Activated CD4-positive, alpha-beta memory T cell treated with anti-CD3 and anti-CD28 coated beads for 36 hours (primary cell): ENCODE data around the gene TCF4. TPM values are rescaled to one million over a fixed set of nuclear protein-coding genes. Genes with fewer than 3 reads are reported as not detected.

ENCODE experiments used
- CTCF ChIA-PET: fragments of 350-600 bp; sonication (Branson Sonifier 250); formaldehyde crosslinking; loops from one replicate; lab custom pipeline; 2021; ENCODE audit warnings: antibody characterized with exemption, inconsistent platforms; lab: Charles Lee
- POLR2A ChIA-PET: fragments of 350-600 bp; sonication (Branson Sonifier 250); formaldehyde crosslinking; loops from one replicate; lab custom pipeline; 2021; ENCODE audit warnings: antibody characterized with exemption; lab: Charles Lee
- DNase-seq: peaks from one replicate; pipeline ENCODE4 v3.0.0-alpha.2; 2020
- H3K27ac Mint-ChIP-seq: one replicate; pipeline ENCODE4 v1.8.0; 2021; ENCODE audit warnings: mixed read lengths
- H3K27me3 Mint-ChIP-seq: one replicate; pipeline ENCODE4 v1.8.0; 2021; ENCODE audit warnings: mixed read lengths
- H3K36me3 Mint-ChIP-seq: one replicate; pipeline ENCODE4 v1.8.0; 2021; ENCODE audit warnings: mixed read lengths
- H3K4me1 Mint-ChIP-seq: one replicate; pipeline ENCODE4 v1.8.0; 2021; ENCODE audit warnings: low read depth, mixed read lengths
- H3K4me3 Mint-ChIP-seq: one replicate; pipeline ENCODE4 v1.8.0; 2021; ENCODE audit warnings: mild to moderate bottlenecking, mixed read lengths
- H3K9me3 Mint-ChIP-seq: one replicate; pipeline ENCODE4 v1.8.0; 2021; ENCODE audit warnings: mixed read lengths
- intact Hi-C: fragments of 100-400 bp; cut with micrococcal nuclease; formaldehyde crosslinking; loops from one replicate; pipeline ENCODE4 v1.15.1; 2023
- total RNA-seq, 2 experiments: library from RNA; stranded (reverse); gene quantifications; one replicate each; pipeline ENCODE4 v1.2.3, GENCODE V29; 2021

The TCF4 gene
- total RNA-seq, 2 experiments from 2014 or later: not detected

- ChIA-PET POLR2A (no interaction called here), CTCF (interaction anchor here (1.1 to 1.2 kb wide), 2 partner anchors 37 to 68 kb away, joined by 3 to 4 read pairs; no protein-coding TSS in a partner anchor)
- intact Hi-C loops: no loop called here
- Mint-ChIP-seq H3K9me3 (no peaks in the 10 kb centered on the region), H3K4me3 (no peak overlapping the region), H3K36me3 (no peaks in the 10 kb centered on the region), H3K4me1 (no peaks in the 10 kb centered on the region), H3K27me3 (peaks cover 2% of the 10 kb centered on the region), H3K27ac (no peak overlapping the region)
- DNase-seq: no peak
Observed at GRCh38 chr18:55453186-55453585, 134.8 kb downstream of the TCF4 start.

GRCh38 chr18:55452123-55452611, 135.8 kb downstream of the TCF4 start:
- H3K9me3 Mint-ChIP-seq: no peaks in the 10 kb centered on the region
- H3K4me1 Mint-ChIP-seq: no peaks in the 10 kb centered on the region
- CTCF ChIA-PET: no interaction called here
- intact Hi-C loops: no loop called here
- H3K4me3 Mint-ChIP-seq: no peak overlapping the region
- DNase-seq: no peak
- POLR2A ChIA-PET: no interaction called here
- no peak overlapping the region for H3K27ac Mint-ChIP-seq
- H3K27me3 Mint-ChIP-seq: peaks cover 2% of the 10 kb centered on the region
- H3K36me3 Mint-ChIP-seq: no peaks in the 10 kb centered on the region

- H3K9me3 Mint-ChIP-seq: no peaks in the 10 kb centered on the region
- H3K27me3 Mint-ChIP-seq: peaks cover 4% of the 10 kb centered on the region
- H3K4me1 Mint-ChIP-seq: no peaks in the 10 kb centered on the region
- no peaks in the 10 kb centered on the region for H3K36me3 Mint-ChIP-seq
- DNase-seq: no peak
- no peak overlapping the region for H3K4me3 Mint-ChIP-seq
- CTCF ChIA-PET: no interaction called here
- POLR2A ChIA-PET: no interaction called here
- intact Hi-C loops: no loop called here
- no peak overlapping the region for H3K27ac Mint-ChIP-seq
Observed at GRCh38 chr18:55449412-55450140, 138.4 kb downstream of the TCF4 start.

- peaks cover 4% of the 10 kb centered on the region for H3K27me3 Mint-ChIP-seq
- CTCF ChIA-PET: no interaction called here
- POLR2A ChIA-PET: no interaction called here
Observed at GRCh38 chr18:55448420-55448819, 139.6 kb downstream of the TCF4 start.

GRCh38 chr18:55447672-55448018, 140.3 kb downstream of the TCF4 start:
- Mint-ChIP-seq H3K4me3 (no peak overlapping the region), H3K4me1 (no peaks in the 10 kb centered on the region), H3K27ac (no peak overlapping the region), H3K9me3 (no peaks in the 10 kb centered on the region), H3K27me3 (peaks cover 4% of the 10 kb centered on the region), H3K36me3 (no peaks in the 10 kb centered on the region)
- no peak for DNase-seq
- intact Hi-C loops: no loop called here
- ChIA-PET POLR2A (no interaction called here), CTCF (no interaction called here)

More at GRCh38 chr18:55448420-55448819, 139.6 kb downstream of the TCF4 start:
- Mint-ChIP-seq H3K4me1 (no peaks in the 10 kb centered on the region), H3K9me3 (no peaks in the 10 kb centered on the region), H3K27ac (no peak overlapping the region), H3K4me3 (no peak overlapping the region), H3K36me3 (no peaks in the 10 kb centered on the region)
- intact Hi-C loops: no loop called here
- no peak for DNase-seq

- CTCF ChIA-PET: no interaction called here
- Mint-ChIP-seq H3K4me1 (no peaks in the 10 kb centered on the region), H3K9me3 (no peaks in the 10 kb centered on the region), H3K4me3 (no peak overlapping the region), H3K27me3 (peaks cover 4% of the 10 kb centered on the region), H3K36me3 (no peaks in the 10 kb centered on the region), H3K27ac (no peak overlapping the region)
- no peak for DNase-seq
- POLR2A ChIA-PET: no interaction called here
- intact Hi-C loops: no loop called here
Observed at GRCh38 chr18:55446996-55447671, 140.9 kb downstream of the TCF4 start.

GRCh38 chr18:55444536-55444935, 143.5 kb downstream of the TCF4 start:
- H3K4me1 Mint-ChIP-seq: no peaks in the 10 kb centered on the region
- no peak overlapping the region for H3K27ac Mint-ChIP-seq
- no peaks in the 10 kb centered on the region for H3K36me3 Mint-ChIP-seq
- H3K9me3 Mint-ChIP-seq: no peaks in the 10 kb centered on the region
- ChIA-PET CTCF (interaction anchor here (1.1 kb wide), 2 partner anchors 17 to 28 kb away, joined by 3 read pairs; no protein-coding TSS in a partner anchor), POLR2A (no interaction called here)
- intact Hi-C loops: no loop called here
- DNase-seq: no peak
- peaks cover 4% of the 10 kb centered on the region for H3K27me3 Mint-ChIP-seq
- no peak overlapping the region for H3K4me3 Mint-ChIP-seq

GRCh38 chr18:55443776-55444175, 144.2 kb downstream of the TCF4 start:
- Mint-ChIP-seq H3K36me3 (no peaks in the 10 kb centered on the region), H3K9me3 (no peaks in the 10 kb centered on the region), H3K27ac (no peak overlapping the region), H3K4me3 (no peak overlapping the region), H3K4me1 (no peaks in the 10 kb centered on the region), H3K27me3 (peaks cover 4% of the 10 kb centered on the region)
- intact Hi-C loops: no loop called here
- POLR2A ChIA-PET: no interaction called here
- DNase-seq: no peak
- CTCF ChIA-PET: interaction anchor here (1.1 kb wide), 1 partner anchor 18 kb away, joined by 3 read pairs; no protein-coding TSS in a partner anchor

- H3K4me1 Mint-ChIP-seq: no peaks in the 10 kb centered on the region
- no peak overlapping the region for H3K27ac Mint-ChIP-seq
- POLR2A ChIA-PET: no interaction called here
- no peak overlapping the region for H3K4me3 Mint-ChIP-seq
- CTCF ChIA-PET: interaction anchor here (0.5 to 1.0 kb wide), 2 partner anchors 27 to 1106 kb away, joined by 3 to 4 read pairs; no protein-coding TSS in a partner anchor
- H3K36me3 Mint-ChIP-seq: no peaks in the 10 kb centered on the region
- DNase-seq: no peak
- H3K9me3 Mint-ChIP-seq: no peaks in the 10 kb centered on the region
- H3K27me3 Mint-ChIP-seq: peaks cover 2% of the 10 kb centered on the region
- intact Hi-C loops: no loop called here
Observed at GRCh38 chr18:55442561-55442960, 145.4 kb downstream of the TCF4 start.

- intact Hi-C loops: no loop called here
- H3K36me3 Mint-ChIP-seq: no peaks in the 10 kb centered on the region
Observed at GRCh38 chr18:55440988-55441387, 147.0 kb downstream of the TCF4 start.

GRCh38 chr18:55439056-55439455, 148.9 kb downstream of the TCF4 start:
- Mint-ChIP-seq H3K4me1 (no peaks in the 10 kb centered on the region), H3K9me3 (no peaks in the 10 kb centered on the region), H3K27me3 (no peaks in the 10 kb centered on the region), H3K27ac (no peak overlapping the region), H3K4me3 (no peak overlapping the region), H3K36me3 (no peaks in the 10 kb centered on the region)
- ChIA-PET CTCF (no interaction called here), POLR2A (no interaction called here)
- DNase-seq: no peak
- intact Hi-C loops: no loop called here

More at GRCh38 chr18:55440988-55441387, 147.0 kb downstream of the TCF4 start:
- H3K27ac Mint-ChIP-seq: no peak overlapping the region
- peaks cover 2% of the 10 kb centered on the region for H3K27me3 Mint-ChIP-seq
- H3K4me1 Mint-ChIP-seq: no peaks in the 10 kb centered on the region
- ChIA-PET POLR2A (no interaction called here), CTCF (no interaction called here)
- no peak for DNase-seq
- no peaks in the 10 kb centered on the region for H3K9me3 Mint-ChIP-seq
- no peak overlapping the region for H3K4me3 Mint-ChIP-seq

GRCh38 chr18:55435592-55435991, 152.4 kb downstream of the TCF4 start:
- no peak overlapping the region for H3K4me3 Mint-ChIP-seq
- ChIA-PET CTCF (no interaction called here), POLR2A (no interaction called here)
- no peaks in the 10 kb centered on the region for H3K9me3 Mint-ChIP-seq
- H3K36me3 Mint-ChIP-seq: no peaks in the 10 kb centered on the region
- intact Hi-C loops: no loop called here
- H3K27ac Mint-ChIP-seq: no peak overlapping the region
- no peak for DNase-seq
- no peaks in the 10 kb centered on the region for H3K4me1 Mint-ChIP-seq
- no peaks in the 10 kb centered on the region for H3K27me3 Mint-ChIP-seq
